Osteocyte (in vitro differentiated cells): Measurements from ENCODE around the gene RFX7. TPM values are rescaled to one million over a fixed set of nuclear protein-coding genes. Genes with fewer than 3 reads are reported as not detected.

ENCODE experiments used
- DNase-seq: peaks from one replicate; pipeline ENCODE4 v3.0.0; 2021; ENCODE audit warnings: mixed read lengths; ENCODE audit not compliant: unreplicated experiment; ENCODE audit errors: extremely low spot score
- H3K27ac Mint-ChIP-seq: one replicate; pipeline ENCODE4 v1.8.0; 2021; ENCODE audit warnings: mild to moderate bottlenecking, mixed read lengths; ENCODE audit not compliant: unreplicated experiment
- H3K27me3 Mint-ChIP-seq: one replicate; pipeline ENCODE4 v1.8.0; 2021; ENCODE audit warnings: mixed read lengths; ENCODE audit not compliant: unreplicated experiment
- H3K36me3 Mint-ChIP-seq: one replicate; pipeline ENCODE4 v1.8.0; 2021; ENCODE audit warnings: mixed read lengths; ENCODE audit not compliant: unreplicated experiment
- H3K4me1 Mint-ChIP-seq: one replicate; pipeline ENCODE4 v1.8.0; 2021; ENCODE audit warnings: mixed read lengths; ENCODE audit not compliant: unreplicated experiment
- H3K4me3 Mint-ChIP-seq: one replicate; pipeline ENCODE4 v1.8.0; 2021; ENCODE audit warnings: mild to moderate bottlenecking, moderate library complexity, mixed read lengths; ENCODE audit not compliant: unreplicated experiment
- H3K9me3 Mint-ChIP-seq: one replicate; pipeline ENCODE4 v1.8.0; 2021; ENCODE audit warnings: mixed read lengths; ENCODE audit not compliant: unreplicated experiment
- total RNA-seq: library from RNA; stranded (reverse); gene quantifications from 2 replicates; pipeline ENCODE4 v1.2.1, GENCODE V29; 2021
- TF ChIP-seq, protein P1 (sequence below): fragments of 200-600 bp; sonication (generic); IDR thresholded peaks from 2 replicates; pipeline ENCODE4 v1.5.0; 2021; ENCODE audit warnings: antibody characterized with exemption, mild to moderate bottlenecking, moderate library complexity

RFX7 gene
- total RNA-seq, 1 donor from 2014 or later: 20.2 TPM

DNA sequence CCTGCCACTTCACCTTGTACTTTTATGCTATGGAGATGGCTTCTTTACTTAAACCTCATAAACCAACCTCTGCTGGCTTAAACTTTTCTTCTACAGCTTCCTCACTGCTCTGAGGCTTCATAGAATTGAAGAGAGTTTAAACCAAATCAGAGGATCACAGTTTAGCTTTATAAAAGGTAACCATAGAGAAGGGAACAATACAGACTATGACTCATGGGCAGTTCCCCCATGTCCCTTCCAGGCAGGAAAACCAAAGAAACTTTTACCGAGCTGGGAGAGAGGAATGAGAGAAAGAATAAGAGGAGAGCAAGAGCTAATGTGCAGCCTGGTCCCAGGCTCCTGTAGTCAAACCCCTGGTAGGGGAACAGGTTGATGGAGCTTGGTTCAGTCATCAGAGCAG, 196.3 kb downstream of the RFX7 start:
- H3K27me3 Mint-ChIP-seq: no peaks in the 10 kb centered on the region
- H3K27ac Mint-ChIP-seq: no peak overlapping the region
- H3K4me3 Mint-ChIP-seq: no peak overlapping the region
- no peaks in the 10 kb centered on the region for H3K4me1 Mint-ChIP-seq
- TF ChIP-seq, protein P1, sequence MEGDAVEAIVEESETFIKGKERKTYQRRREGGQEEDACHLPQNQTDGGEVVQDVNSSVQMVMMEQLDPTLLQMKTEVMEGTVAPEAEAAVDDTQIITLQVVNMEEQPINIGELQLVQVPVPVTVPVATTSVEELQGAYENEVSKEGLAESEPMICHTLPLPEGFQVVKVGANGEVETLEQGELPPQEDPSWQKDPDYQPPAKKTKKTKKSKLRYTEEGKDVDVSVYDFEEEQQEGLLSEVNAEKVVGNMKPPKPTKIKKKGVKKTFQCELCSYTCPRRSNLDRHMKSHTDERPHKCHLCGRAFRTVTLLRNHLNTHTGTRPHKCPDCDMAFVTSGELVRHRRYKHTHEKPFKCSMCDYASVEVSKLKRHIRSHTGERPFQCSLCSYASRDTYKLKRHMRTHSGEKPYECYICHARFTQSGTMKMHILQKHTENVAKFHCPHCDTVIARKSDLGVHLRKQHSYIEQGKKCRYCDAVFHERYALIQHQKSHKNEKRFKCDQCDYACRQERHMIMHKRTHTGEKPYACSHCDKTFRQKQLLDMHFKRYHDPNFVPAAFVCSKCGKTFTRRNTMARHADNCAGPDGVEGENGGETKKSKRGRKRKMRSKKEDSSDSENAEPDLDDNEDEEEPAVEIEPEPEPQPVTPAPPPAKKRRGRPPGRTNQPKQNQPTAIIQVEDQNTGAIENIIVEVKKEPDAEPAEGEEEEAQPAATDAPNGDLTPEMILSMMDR: no peak
- DNase-seq: no peak
- peaks cover 8% of the 10 kb centered on the region for H3K9me3 Mint-ChIP-seq
- H3K36me3 Mint-ChIP-seq: no peaks in the 10 kb centered on the region

GRCh38 chr15:56045068-56045748, 198.5 kb downstream of the RFX7 start:
- no peak overlapping the region for H3K27ac Mint-ChIP-seq
- H3K27me3 Mint-ChIP-seq: no peaks in the 10 kb centered on the region
- H3K4me3 Mint-ChIP-seq: no peak overlapping the region
- peaks cover 8% of the 10 kb centered on the region for H3K4me1 Mint-ChIP-seq
- DNase-seq: no peak
- no peaks in the 10 kb centered on the region for H3K36me3 Mint-ChIP-seq
- TF ChIP-seq, protein P1: no peak
- peaks cover 8% of the 10 kb centered on the region for H3K9me3 Mint-ChIP-seq

DNA sequence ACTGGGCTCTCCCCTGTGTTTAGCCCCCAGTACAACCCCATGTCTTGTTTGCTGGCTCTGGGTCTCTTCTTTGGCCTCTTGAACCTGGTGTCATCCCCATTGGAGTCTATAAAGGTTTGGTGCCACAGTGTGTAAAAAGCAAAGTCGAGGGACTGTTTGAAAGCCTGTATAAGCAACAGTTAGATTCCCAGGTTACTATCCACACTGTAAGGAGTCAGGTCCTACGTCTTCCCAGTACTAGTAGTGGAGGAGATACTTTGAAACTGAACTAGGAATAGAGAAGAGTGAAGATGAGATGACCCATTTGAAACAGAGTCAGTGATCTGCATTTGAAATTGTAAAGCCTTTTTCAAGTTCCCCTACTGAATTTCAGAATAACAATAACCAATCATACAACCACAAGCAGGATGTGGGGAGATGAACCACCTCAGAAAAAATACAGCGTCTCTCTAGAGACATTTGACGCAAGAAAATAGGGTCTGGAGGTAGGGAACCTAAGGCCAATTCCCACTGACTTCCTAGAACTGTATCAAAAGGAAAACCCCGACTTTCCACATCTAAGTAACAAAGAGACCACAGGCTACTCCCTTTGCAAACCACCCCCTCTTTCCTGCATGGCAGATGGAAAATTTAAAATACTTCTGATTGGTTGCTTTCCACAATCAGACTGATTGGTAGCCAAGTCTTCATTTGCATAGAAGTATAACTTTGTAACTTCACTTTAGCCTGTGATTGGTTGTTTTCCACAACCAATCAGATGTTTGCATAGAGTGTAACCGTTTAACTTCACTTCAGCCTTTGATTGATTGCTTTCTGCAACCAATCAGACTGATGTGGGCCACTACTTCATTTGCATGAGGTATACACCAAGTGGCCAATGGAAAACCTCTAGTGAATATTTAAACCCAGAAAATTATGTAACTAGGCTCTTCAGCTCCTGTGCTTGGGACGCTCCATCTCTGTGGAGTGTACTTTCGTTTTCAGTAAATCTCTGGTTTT, 200.4 kb downstream of the RFX7 start:
- TF ChIP-seq, protein P1: no peak
- Mint-ChIP-seq H3K27ac (no peak overlapping the region), H3K27me3 (no peaks in the 10 kb centered on the region), H3K36me3 (no peaks in the 10 kb centered on the region), H3K4me1 (peaks cover 13% of the 10 kb centered on the region), H3K9me3 (peaks cover 8% of the 10 kb centered on the region), H3K4me3 (no peak overlapping the region)
- no peak for DNase-seq

DNA sequence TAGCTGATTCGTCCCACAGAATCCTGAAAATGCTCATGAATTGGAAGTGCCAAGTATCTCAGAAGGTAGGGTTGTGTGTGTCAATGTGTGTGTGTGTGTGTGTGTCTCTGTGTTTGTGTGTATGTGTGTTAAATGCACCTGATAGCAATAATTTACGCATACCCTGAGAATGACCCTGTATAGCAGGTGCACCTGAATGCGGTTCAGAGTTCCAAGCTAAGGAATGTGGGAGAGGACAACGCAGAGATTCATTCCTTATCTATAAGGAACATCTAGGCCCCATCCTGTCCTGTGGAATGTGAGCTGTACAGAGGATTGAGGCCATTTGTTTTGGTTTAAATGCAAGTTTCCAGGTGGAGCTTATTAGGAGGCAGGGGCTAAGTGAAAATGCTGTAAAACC, 201.2 kb downstream of the RFX7 start:
- Mint-ChIP-seq H3K27me3 (no peaks in the 10 kb centered on the region), H3K36me3 (no peaks in the 10 kb centered on the region), H3K4me1 (peaks cover 13% of the 10 kb centered on the region), H3K9me3 (peaks cover 8% of the 10 kb centered on the region), H3K27ac (no peak overlapping the region), H3K4me3 (no peak overlapping the region)
- DNase-seq: no peak
- TF ChIP-seq, protein P1: no peak

- DNase-seq: no peak
- no peak overlapping the region for H3K4me3 Mint-ChIP-seq
- H3K27me3 Mint-ChIP-seq: no peaks in the 10 kb centered on the region
- H3K4me1 Mint-ChIP-seq: peaks cover 13% of the 10 kb centered on the region
- peaks cover 8% of the 10 kb centered on the region for H3K9me3 Mint-ChIP-seq
- TF ChIP-seq, protein P1: no peak
- no peak overlapping the region for H3K27ac Mint-ChIP-seq
- no peaks in the 10 kb centered on the region for H3K36me3 Mint-ChIP-seq
Measured at GRCh38 chr15:56042031-56042430, 201.6 kb downstream of the RFX7 start.
